ENCODE results near the gene C15orf39. TPM values are rescaled to one million over a fixed set of nuclear protein-coding genes. Genes with fewer than 3 reads are reported as not detected.
A peak's percentile ranks its signal among the peaks of the same experiment; 100 is the strongest.

The C15orf39 gene
- total and polyA plus RNA-seq, 2 of the 13 experiments (the other 11 are each of a cell fraction or from before 2014, with no cell fraction given): 6.2 to 13.5 TPM

- TF ChIP-seq FOXP4 (CRISPR knock-in tag; IDR thresholded peaks at IDR 0.05) (peak; percentile 46; the same call in 1 of the 2 replicates), EP300 (IDR thresholded peaks at IDR 0.05; ENCODE audit: low read depth in 2 of 2, low read length in 2 of 2) (no peak), EP300 (CRISPR knock-in tag; IDR thresholded peaks at IDR 0.05; ENCODE audit: borderline replicate concordance) (peak; percentile 22; the same call in 1 of the 2 replicates)
Observed at GRCh38 chr15:75204340-75205063, 2.8 kb downstream of the C15orf39 start (continued).

DNA sequence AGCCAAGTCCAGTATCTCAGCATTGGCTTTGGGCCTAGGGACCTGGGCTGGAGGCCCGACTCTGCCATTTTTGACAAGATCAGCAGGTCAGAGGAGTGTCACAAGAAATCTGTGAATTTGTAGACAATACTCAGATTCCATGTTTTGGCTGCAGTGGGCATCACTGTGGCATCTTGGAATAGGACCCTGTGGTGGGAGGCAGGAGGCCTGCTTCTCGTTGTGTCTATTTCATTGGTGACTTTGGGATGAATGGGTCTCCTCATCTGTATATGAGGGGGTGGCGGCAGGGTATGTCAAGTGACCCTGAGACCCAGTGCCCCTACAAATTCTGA, 3.3 kb downstream of the C15orf39 start:
- no peak for FAIRE-seq
- peaks cover 33 to 48% of the 10 kb centered on the region in 2 experiments; a peak in 4 of 5 replicates for H3K36me3 ChIP-seq (replicated peaks in 1 of 2; ENCODE audit: control insufficient read depth in 1 of 2, insufficient read depth in 2 of 2, low read length in 2 of 2)
- POLR2A ChIA-PET: interaction anchor here (1.0 to 2.7 kb wide), 6 partner anchors 10 to 180 kb away, joined by 4 to 60 read pairs (median 6); no protein-coding TSS in a partner anchor
- TF ChIP-seq, protein P1, sequence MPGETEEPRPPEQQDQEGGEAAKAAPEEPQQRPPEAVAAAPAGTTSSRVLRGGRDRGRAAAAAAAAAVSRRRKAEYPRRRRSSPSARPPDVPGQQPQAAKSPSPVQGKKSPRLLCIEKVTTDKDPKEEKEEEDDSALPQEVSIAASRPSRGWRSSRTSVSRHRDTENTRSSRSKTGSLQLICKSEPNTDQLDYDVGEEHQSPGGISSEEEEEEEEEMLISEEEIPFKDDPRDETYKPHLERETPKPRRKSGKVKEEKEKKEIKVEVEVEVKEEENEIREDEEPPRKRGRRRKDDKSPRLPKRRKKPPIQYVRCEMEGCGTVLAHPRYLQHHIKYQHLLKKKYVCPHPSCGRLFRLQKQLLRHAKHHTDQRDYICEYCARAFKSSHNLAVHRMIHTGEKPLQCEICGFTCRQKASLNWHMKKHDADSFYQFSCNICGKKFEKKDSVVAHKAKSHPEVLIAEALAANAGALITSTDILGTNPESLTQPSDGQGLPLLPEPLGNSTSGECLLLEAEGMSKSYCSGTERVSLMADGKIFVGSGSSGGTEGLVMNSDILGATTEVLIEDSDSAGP (CRISPR knock-in tag; IDR thresholded peaks at IDR 0.05; ENCODE audit: borderline replicate concordance): peak; percentile 23; the same call in 1 of the 2 replicates
- TF ChIP-seq, protein P2, sequence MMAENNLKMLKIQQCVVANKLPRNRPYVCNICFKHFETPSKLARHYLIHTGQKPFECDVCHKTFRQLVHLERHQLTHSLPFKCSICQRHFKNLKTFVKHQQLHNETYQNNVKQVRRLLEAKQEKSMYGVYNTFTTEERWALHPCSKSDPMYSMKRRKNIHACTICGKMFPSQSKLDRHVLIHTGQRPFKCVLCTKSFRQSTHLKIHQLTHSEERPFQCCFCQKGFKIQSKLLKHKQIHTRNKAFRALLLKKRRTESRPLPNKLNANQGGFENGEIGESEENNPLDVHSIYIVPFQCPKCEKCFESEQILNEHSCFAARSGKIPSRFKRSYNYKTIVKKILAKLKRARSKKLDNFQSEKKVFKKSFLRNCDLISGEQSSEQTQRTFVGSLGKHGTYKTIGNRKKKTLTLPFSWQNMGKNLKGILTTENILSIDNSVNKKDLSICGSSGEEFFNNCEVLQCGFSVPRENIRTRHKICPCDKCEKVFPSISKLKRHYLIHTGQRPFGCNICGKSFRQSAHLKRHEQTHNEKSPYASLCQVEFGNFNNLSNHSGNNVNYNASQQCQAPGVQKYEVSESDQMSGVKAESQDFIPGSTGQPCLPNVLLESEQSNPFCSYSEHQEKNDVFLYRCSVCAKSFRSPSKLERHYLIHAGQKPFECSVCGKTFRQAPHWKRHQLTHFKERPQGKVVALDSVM (CRISPR knock-in tag; IDR thresholded peaks at IDR 0.05): 0 out of 2 replicates have a peak, but pooled peaks have one; percentile 6
- peak; percentile 0; the same call in 1 of the 2 replicates for TF ChIP-seq HDAC1 (CRISPR knock-in tag; IDR thresholded peaks at IDR 0.05)
- peak; percentile 11; the same call in 1 of the 2 replicates for TF ChIP-seq ZNF253 (CRISPR knock-in tag; IDR thresholded peaks at IDR 0.05; ENCODE audit: borderline replicate concordance)
- peak; percentile 67 for TF ChIP-seq THAP9 (CRISPR knock-in tag; IDR thresholded peaks at IDR 0.05; ENCODE audit: borderline replicate concordance)

More for the DNA sequence above, 3.3 kb downstream of the C15orf39 start:
- Histone ChIP-seq H2AFZ (ENCODE audit: low read length) (no peak overlapping the region), H3K27me3 (ENCODE audit: control insufficient read depth in 1 of 2, insufficient read depth in 2 of 2, low read length in 2 of 2) (no peaks in the 10 kb centered on the region; a peak in 1 of 5 replicates), H3K27ac (ENCODE audit: extremely low read length, insufficient read depth, low read length) (no peak overlapping the region), H3K4me1 (ENCODE audit: insufficient read depth, low read length) (peaks cover 56% of the 10 kb centered on the region), H3K79me2 (ENCODE audit: insufficient read depth, low read length) (peaks cover 88% of the 10 kb centered on the region), H3K9ac (ENCODE audit: insufficient read depth, low read depth, low read length) (no peak overlapping the region), H3K4me2 (ENCODE audit: low read depth, low read length) (peak overlapping the region; percentile 95), H3K9me3 (ENCODE audit: low read length) (no peaks in the 10 kb centered on the region), H3K4me3 (replicated peaks in 1 of 3; ENCODE audit: insufficient read depth in 1 of 3, low read depth in 2 of 3, low read length in 3 of 3) (peak overlapping the region in 1 of 3 experiments; percentile 98; a peak in 1 of 6 replicates), H4K20me1 (ENCODE audit: insufficient read depth, low read length) (peaks cover 73% of the 10 kb centered on the region)
- DNase-seq (ENCODE audit: low spot score): no peak
- no peak for ATAC-seq
- 55% methylated on average over 3 of the region's 3 CpGs for whole genome bisulfite sequencing (ENCODE audit: low lambda C conversion rate)
- intact Hi-C loops (cut with micrococcal nuclease; ENCODE audit: unreplicated experiment): loop anchor here (1.0 kb wide), 1 partner anchor 176 kb away; no protein-coding TSS in a partner anchor
- no TSS peak for BruUV-seq (replicated peaks)
- in situ Hi-C loops (cut with HindIII; ENCODE audit: extremely low pct_ligation_motif_present, low pct_unique_long_range_greater_than_20kb): no loop called here
- CTCF ChIA-PET (ENCODE audit: low intra/inter-chr PET ratio, low total read pairs): interaction anchor here (2.1 to 5.1 kb wide), 3 partner anchors 60 to 176 kb away, joined by 7 to 54 read pairs (median 37); no protein-coding TSS in a partner anchor

Measured in HepG2 (cell line).